NCI-H446 (cell line): ENCODE measurements around the gene NAV2.

ENCODE experiments used
- DNase-seq, 2 experiments: peaks; one replicate each; lab custom pipeline; 2025; lab: John Stamatoyannopoulos, UW

The NAV2 gene

GRCh38 chr11:19862091-19862490 lies 149.5 kb downstream of the NAV2 start:
- no peak for DNase-seq

GRCh38 chr11:19864141-19865140 lies 151.8 kb downstream of the NAV2 start:
- peak; percentile 12 to 43 for DNase-seq

GRCh38 chr11:19866037-19866436 lies 153.4 kb downstream of the NAV2 start:
- no peak for DNase-seq

DNA sequence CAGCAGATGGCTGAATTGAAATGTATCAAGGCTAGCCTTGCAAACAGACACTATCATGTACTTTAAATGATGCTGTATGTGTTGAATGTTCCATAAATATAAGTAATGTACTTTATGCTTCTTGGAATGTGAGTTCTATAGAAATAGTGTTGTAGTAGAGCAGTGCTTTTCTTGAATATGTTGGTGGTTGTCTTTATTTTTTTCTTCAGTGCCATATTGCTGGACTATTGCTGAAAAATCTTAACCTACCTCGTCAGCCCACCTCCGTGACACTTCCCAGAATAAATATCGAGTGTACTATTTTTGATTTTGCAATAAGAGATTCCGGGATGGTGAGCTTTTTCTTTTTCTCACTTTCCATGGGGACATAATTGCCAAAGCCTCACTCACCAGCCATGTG lies 153.9 kb downstream of the NAV2 start:
- no peak for DNase-seq

DNA sequence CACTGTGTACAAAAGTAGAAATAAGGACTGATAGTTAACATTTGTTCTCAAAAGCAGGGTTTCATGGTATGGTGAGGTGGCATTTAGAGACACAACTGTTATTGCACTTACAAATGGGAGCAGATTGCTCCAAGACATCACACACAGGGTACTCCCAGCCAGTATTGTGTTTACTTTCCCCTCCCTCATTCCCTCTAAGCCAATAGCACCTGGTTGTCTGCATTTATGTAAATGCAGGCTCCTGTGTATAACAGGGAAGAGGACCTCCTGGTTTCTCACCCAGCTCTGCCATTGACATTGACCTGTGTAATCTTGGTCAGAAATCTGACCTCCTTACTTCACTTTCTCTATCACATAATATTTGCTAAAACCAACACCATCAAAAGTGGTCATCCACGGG lies 154.4 kb downstream of the NAV2 start:
- DNase-seq = no peak

- peak; percentile 89 to 93 for DNase-seq
Measured at GRCh38 chr11:19868281-19868821, 155.7 kb downstream of the NAV2 start.

DNA sequence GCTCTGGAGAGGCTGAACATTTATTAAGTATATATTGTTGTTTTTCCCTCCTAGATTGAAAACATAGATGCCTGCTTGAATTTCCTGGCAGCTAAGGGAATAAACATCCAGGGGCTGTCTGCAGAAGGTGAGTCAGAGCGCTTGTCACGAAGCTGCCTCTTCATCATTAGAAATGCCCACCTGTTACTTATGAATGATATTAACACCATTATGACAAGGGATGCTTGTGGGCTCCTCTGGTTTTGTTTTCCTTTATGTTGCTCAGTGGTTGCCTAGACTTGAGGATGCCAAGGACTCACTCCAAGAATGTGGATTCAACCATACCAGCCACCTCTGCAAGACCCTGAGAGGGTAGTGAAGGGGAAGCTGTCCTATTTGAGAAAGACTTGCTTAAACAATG lies 156.2 kb downstream of the NAV2 start:
- peak in 1 of 2 experiments; percentile 60 for DNase-seq

DNA sequence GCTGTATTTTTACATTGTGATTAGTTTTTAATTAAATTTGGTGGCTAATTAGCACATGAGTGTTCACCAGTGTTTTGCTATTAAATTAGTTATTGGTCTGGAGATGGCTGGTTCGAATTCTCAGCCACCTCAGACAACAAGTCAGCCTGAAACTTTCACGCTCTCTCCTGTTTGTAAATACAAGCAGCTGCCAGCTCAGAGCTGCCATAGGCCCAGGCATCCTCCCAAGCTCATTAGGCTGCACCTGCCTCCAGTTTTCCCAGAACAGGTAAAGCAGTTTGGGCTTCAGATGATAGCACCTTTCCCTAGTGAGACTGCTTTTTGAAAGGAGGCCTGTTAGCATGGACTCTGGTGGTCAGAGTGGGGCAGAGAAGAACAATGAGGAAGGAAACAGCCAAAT lies 156.8 kb downstream of the NAV2 start:
- DNase-seq = no peak

GRCh38 chr11:19869946-19870589 lies 157.4 kb downstream of the NAV2 start:
- DNase-seq = no peak

GRCh38 chr11:19871531-19871930 lies 158.9 kb downstream of the NAV2 start:
- DNase-seq = no peak

DNA sequence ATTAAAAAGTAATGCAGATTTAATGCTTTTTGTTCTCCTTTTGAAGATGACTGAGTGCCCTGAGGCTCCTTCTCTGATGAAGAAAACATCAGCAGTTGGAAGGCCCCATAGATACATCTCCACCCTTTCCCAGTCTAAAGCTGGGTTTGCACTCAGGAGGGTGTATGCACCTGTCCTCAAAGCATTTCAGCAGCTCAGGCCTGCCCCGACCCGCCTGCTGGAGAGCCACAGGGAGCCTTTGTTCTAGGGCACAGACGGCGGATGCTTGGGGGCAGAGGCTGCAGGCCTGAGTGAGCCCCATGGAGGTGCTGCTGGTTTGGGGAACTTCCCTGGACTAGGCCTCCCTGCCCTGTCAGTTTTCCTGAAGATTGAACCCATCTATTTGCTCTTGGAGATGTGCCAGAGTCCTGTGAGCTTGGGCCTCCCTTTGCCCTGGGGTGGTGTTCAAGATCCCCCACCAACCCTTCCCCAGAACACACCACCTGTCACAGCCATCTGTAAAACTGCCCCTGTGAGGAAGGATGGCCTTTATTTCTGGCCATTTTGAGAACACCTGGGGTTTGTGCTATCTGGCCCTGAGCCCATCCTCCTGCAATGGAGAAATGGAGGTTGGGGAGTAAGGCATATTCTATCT lies 160.0 kb downstream of the NAV2 start:
- peak in 1 of 2 experiments; percentile 25 for DNase-seq

DNA sequence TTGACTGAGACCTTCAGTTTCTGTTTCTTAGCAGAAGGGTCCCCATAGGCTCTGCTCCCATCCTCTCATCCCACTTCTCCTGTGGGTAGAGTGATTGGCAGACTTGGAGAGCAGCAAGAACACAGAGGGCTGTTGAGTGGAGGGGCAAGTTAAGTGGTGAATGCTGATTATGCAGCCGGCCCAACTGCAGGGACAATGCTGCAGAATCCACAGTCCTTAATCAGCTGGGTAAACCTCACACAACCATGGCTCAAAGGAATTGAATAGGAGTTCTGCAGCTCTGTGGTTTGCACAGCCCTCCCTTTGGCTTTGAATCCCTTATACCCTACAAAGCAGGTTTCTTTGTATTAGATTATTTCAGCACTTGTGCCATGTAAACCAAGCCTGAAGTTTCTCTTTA lies 161.1 kb downstream of the NAV2 start:
- no peak for DNase-seq

DNA sequence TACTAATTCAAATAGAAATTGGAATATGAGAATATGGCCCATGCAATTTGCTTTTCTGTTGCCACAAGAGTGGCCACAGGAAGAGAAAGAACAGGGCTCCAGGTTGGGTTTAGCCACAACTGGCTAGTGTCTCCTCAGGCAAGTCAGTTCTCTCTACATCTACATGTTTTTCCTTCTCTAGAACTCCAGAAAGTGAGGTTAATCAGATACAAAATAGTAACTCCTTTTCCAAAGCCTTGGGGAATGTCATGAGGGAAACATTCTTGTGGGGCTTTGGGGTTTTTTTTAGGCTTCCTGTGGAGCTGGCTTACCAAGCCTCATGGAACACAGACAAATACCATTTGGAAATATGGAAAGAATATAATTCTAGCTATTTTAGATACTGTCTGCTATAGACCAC lies 161.6 kb downstream of the NAV2 start:
- no peak for DNase-seq

DNA sequence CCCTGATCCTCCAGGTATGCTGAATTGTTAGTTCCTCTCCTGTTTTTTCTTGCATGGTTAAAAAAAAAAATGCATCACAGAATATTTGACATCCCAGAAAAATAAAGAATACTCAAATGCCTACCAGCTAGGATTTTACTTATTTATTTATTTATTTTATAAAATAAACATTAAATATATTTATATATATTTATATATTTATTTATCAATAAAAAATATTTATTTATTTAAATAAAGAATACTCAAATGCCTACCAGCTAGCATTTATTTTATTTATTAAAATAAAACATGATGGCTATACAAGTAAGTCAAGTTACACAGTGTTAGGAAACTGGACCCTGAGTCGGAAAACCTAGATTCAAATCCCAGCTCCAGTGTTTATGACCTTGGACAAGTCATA lies 164.1 kb downstream of the NAV2 start:
- DNase-seq = no peak

DNA sequence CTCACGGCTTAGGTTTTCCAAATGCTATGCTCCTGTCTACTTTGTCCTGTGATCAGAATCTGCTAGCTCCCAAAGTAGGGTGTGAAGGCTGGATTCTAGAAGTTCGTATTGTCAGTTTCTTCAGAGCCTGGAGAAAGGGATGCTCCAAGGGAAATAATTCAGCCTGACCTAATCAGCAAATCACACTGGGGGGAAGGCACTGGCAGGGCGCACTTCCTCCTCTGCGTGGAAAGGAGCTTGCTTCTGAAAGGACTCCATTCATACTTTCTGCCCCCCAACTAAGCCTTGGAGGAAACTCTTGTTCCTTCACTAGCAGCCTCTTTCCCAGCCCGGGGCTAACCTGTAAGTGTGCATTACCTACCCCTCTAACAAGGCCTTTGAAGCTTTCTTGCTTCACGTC lies 165.9 kb downstream of the NAV2 start:
- no peak for DNase-seq

GRCh38 chr11:19879307-19880087 lies 166.9 kb downstream of the NAV2 start:
- DNase-seq = peak; percentile 86 to 96

GRCh38 chr11:19880088-19880345 lies 167.4 kb downstream of the NAV2 start:
- DNase-seq = peak in 1 of 2 experiments; percentile 19

DNA sequence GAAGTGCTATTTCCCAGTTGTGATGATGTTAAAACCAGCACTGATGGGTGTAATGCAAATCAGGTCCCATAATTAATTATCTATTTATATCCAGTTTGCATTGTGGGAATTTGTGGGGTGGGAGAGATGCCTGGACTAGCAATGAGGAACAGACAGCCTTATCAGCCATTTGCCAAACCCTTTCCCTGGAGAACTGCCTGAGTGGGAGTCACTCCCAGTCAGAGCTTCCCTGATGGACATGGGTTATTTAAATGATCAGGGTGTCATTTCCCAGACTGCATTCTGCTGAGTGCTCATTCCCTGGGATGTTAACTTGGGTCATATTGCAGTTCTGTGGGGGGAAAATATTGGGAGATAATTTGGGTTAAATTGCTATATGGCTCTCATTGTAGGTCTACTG lies 168.5 kb downstream of the NAV2 start:
- DNase-seq = no peak

DNA sequence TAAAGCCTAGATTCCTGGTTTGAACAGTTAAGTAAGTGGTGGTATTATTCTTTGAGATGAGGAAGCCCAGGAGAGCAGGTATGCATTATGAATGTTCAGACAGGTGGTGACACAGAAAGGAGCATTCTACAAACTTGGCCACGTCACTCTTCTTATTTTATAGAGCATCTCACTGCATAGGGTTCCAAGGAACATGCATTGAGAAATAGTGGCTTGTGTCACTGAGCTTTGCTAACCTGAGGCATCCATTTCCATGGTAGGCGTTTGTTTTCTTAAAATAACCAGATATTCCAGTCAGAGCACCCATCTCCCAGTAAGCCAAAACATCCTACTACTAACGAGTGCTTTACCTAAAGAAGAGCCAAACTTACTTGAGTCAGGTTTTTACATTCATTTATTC lies 169.7 kb downstream of the NAV2 start:
- DNase-seq = no peak

- no peak for DNase-seq
Measured at GRCh38 chr11:19886498-19886897, 173.9 kb downstream of the NAV2 start.

GRCh38 chr11:19887842-19888241 lies 175.2 kb downstream of the NAV2 start:
- DNase-seq = no peak

DNA sequence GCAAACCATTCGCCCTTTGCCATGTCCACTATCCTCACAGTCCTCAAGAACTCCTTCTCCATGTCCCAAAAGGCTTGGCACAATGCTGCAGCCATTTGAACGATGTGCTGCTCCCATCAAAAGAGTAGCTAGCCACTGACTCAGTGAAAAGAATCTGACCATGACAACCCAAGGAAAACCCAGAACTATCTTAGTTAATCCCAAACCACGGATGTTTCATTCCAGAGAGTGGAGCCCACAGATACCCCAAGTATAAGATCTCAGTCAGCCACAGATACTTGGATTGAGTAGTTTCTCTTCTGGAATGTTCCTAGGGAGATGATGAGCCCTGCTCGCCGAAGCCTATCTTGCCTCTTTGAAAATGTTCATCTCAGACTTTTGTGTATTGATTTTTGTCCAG lies 176.9 kb downstream of the NAV2 start:
- DNase-seq = no peak
